Neural cell (in vitro differentiated cells): Measurements from ENCODE around the gene TMIGD1. TPM values are rescaled to one million over a fixed set of nuclear protein-coding genes. Genes with fewer than 3 reads are reported as not detected.

Source experiments
- H2AFZ ChIP-seq: fragments of 200-600, 300-800 bp; sonication (generic), shearing (Covaris generic); 2 replicates; pipeline ENCODE4 v1.6.0; 2014; ENCODE audit warnings: low read depth, mild to moderate bottlenecking, antibody characterized with exemption, low read length, moderate library complexity
- H3F3A ChIP-seq: fragments of 200-600 bp; shearing (Covaris generic); 2 replicates; pipeline ENCODE4 v1.6.1; 2016; ENCODE audit warnings: mild to moderate bottlenecking, moderate library complexity, mixed read lengths, antibody characterized with exemption, low read length; ENCODE audit not compliant: insufficient read depth, poor library complexity, severe bottlenecking
- H3K27ac ChIP-seq: fragments of 200-600, 300-800 bp; sonication (generic), shearing (Covaris generic); 2 replicates; pipeline ENCODE4 v1.5.1; 2014; ENCODE audit warnings: mild to moderate bottlenecking, low read length, moderate library complexity
- H3K27me3 ChIP-seq: fragments of 300-800, 200-600 bp; sonication (generic), shearing (Covaris generic); 2 replicates; pipeline ENCODE4 v1.6.0; 2014; ENCODE audit warnings: mild to moderate bottlenecking, low read depth, low read length, moderate library complexity; ENCODE audit not compliant: insufficient read depth
- H3K36me3 ChIP-seq: fragments of 300-800, 200-600 bp; sonication (generic), shearing (Covaris generic); 2 replicates; pipeline ENCODE4 v1.5.1; 2014; ENCODE audit warnings: mild to moderate bottlenecking, antibody characterized with exemption, low read length, moderate library complexity; ENCODE audit not compliant: insufficient read depth
- H3K4me2 ChIP-seq: fragments of 300-800, 200-600 bp; sonication (generic), shearing (Covaris generic); 2 replicates; pipeline ENCODE4 v1.6.0; 2014; ENCODE audit warnings: mild to moderate bottlenecking, low read length
- H3K4me3 ChIP-seq: fragments of 300-800, 200-600 bp; sonication (generic), shearing (Covaris generic); 2 replicates; pipeline ENCODE4 v1.5.1; 2014; ENCODE audit warnings: mild to moderate bottlenecking, low read length, moderate library complexity
- H3K79me2 ChIP-seq: fragments of 200-600 bp; shearing (Covaris generic); replicated peaks from 2 replicates; pipeline ENCODE4 v1.6.0; 2014; ENCODE audit warnings: mild to moderate bottlenecking, low read length, moderate library complexity; ENCODE audit not compliant: insufficient read depth
- H3K9ac ChIP-seq: fragments of 300-800, 200-600 bp; sonication (generic), shearing (Covaris generic); 2 replicates; pipeline ENCODE4 v1.6.1; 2016; ENCODE audit warnings: mild to moderate bottlenecking, low read length, mixed read lengths
- H3K9me2 ChIP-seq: fragments of 200-600 bp; shearing (Covaris generic); 2 replicates; pipeline ENCODE4 v1.6.1; 2016; ENCODE audit warnings: mild to moderate bottlenecking, low read length, mixed read lengths; ENCODE audit not compliant: insufficient read depth
- H3K9me3 ChIP-seq: fragments of 200-600, 300-800 bp; sonication (generic), shearing (Covaris generic); 2 replicates; pipeline ENCODE4 v1.6.1; 2016; ENCODE audit warnings: mild to moderate bottlenecking, mixed run types, low read length, moderate library complexity, mixed read lengths
- H4K20me1 ChIP-seq: fragments of 200-600 bp; shearing (Covaris generic); 2 replicates; pipeline ENCODE4 v1.6.1; 2016; ENCODE audit warnings: mild to moderate bottlenecking, mixed run types; ENCODE audit not compliant: insufficient read depth
- CTCF ChIP-seq: fragments of 450-650 bp; IDR thresholded peaks from 2 replicates; pipeline ENCODE4 v1.5.1; 2014; ENCODE audit warnings: antibody characterized with exemption, mild to moderate bottlenecking, moderate library complexity; ENCODE audit not compliant: poor library complexity, severe bottlenecking
- EP300 ChIP-seq: fragments of 450-650 bp; conservative IDR thresholded peaks from 2 replicates; pipeline ENCODE4 v1.6.1; 2014; ENCODE audit warnings: antibody characterized with exemption, mild to moderate bottlenecking, moderate library complexity; ENCODE audit not compliant: poor library complexity, severe bottlenecking
- EZH2 ChIP-seq: fragments of 200-600, 300-800 bp; shearing (Covaris generic), sonication (generic); IDR thresholded peaks from 2 replicates; pipeline ENCODE4 v1.6.1; 2014; ENCODE audit warnings: antibody characterized with exemption, low read length, borderline replicate concordance, mild to moderate bottlenecking; ENCODE audit not compliant: insufficient read depth, poor library complexity, severe bottlenecking
- MXI1 ChIP-seq: fragments of 450-650 bp; conservative IDR thresholded peaks from 2 replicates; pipeline ENCODE4 v1.6.1; 2014; ENCODE audit warnings: antibody characterized with exemption, mild to moderate bottlenecking; ENCODE audit not compliant: poor library complexity, severe bottlenecking
- POLR2AphosphoS5 ChIP-seq: IDR thresholded peaks from 2 replicates; pipeline ENCODE4 v1.6.1; 2012
- RAD21 ChIP-seq: fragments of 450-650 bp; conservative IDR thresholded peaks from 2 replicates; pipeline ENCODE4 v1.6.1; 2014; ENCODE audit warnings: antibody characterized with exemption, mild to moderate bottlenecking, moderate library complexity
- SMC3 ChIP-seq: fragments of 450-650 bp; conservative IDR thresholded peaks from 2 replicates; pipeline ENCODE4 v1.6.1; 2014; ENCODE audit warnings: antibody characterized with exemption, mild to moderate bottlenecking, moderate library complexity; ENCODE audit not compliant: poor library complexity
- TAF1 ChIP-seq: IDR thresholded peaks from 2 replicates; pipeline ENCODE4 v1.6.1; 2012; ENCODE audit warnings: low read depth
- polyA plus RNA-seq: library from polyadenylated mRNA; depleted of rRNA; stranded (reverse); fragments of >200 nt; gene quantifications from 2 replicates; pipeline ENCODE4 v1.2.3, GENCODE V29; 2014
- small RNA-seq, 3 experiments: library from RNA; depleted of rRNA; stranded (forward); fragments of <200 nt; gene quantifications; one replicate each; pipeline ENCODE3, GENCODE V24; 2012
- TF ChIP-seq, protein P1 (sequence below): IDR thresholded peaks from 2 replicates; pipeline ENCODE4 v1.6.1; 2012; ENCODE audit warnings: borderline replicate concordance

TMIGD1 gene
- polyA plus RNA-seq, 1 donor from 2014 or later, result not detected

DNA sequence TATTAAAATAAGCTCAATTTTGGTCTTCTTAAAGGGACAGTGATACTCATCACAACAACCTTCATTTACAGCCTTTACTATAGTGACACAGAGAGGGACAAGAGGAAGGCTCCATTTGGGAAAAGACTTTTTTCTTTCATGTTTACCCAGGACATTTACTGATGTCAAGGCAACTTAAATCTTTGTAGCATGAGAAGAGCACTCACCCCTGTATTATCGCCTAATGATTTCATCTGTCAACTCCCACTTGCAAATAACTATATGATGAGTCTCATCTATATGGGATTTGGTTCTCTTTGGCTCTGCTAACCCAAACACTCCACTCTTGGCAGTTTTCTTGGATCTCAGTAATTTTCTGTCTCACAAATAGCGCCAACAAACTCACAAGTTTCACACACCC lies 66.2 kb downstream of the TMIGD1 start:
- Histone ChIP-seq H3K36me3 (no peaks in the 10 kb centered on the region), H3K4me3 (no peak overlapping the region), H3K9me2 (no peaks in the 10 kb centered on the region), H4K20me1 (no peaks in the 10 kb centered on the region), H3K4me2 (no peak overlapping the region), H3F3A (no peaks in the 10 kb centered on the region), H2AFZ (no peak overlapping the region), H3K9ac (no peak overlapping the region), H3K79me2 (no peaks in the 10 kb centered on the region), H3K27ac (no peak overlapping the region), H3K27me3 (no peaks in the 10 kb centered on the region), H3K9me3 (no peaks in the 10 kb centered on the region)
- TF ChIP-seq CTCF (no peak), TAF1 (no peak), EP300 (no peak), SMC3 (no peak), MXI1 (no peak), RAD21 (no peak), EZH2 (no peak), POLR2AphosphoS5 (no peak)
- TF ChIP-seq, protein P1, sequence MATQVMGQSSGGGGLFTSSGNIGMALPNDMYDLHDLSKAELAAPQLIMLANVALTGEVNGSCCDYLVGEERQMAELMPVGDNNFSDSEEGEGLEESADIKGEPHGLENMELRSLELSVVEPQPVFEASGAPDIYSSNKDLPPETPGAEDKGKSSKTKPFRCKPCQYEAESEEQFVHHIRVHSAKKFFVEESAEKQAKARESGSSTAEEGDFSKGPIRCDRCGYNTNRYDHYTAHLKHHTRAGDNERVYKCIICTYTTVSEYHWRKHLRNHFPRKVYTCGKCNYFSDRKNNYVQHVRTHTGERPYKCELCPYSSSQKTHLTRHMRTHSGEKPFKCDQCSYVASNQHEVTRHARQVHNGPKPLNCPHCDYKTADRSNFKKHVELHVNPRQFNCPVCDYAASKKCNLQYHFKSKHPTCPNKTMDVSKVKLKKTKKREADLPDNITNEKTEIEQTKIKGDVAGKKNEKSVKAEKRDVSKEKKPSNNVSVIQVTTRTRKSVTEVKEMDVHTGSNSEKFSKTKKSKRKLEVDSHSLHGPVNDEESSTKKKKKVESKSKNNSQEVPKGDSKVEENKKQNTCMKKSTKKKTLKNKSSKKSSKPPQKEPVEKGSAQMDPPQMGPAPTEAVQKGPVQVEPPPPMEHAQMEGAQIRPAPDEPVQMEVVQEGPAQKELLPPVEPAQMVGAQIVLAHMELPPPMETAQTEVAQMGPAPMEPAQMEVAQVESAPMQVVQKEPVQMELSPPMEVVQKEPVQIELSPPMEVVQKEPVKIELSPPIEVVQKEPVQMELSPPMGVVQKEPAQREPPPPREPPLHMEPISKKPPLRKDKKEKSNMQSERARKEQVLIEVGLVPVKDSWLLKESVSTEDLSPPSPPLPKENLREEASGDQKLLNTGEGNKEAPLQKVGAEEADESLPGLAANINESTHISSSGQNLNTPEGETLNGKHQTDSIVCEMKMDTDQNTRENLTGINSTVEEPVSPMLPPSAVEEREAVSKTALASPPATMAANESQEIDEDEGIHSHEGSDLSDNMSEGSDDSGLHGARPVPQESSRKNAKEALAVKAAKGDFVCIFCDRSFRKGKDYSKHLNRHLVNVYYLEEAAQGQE, result no peak

Small RNA genes lying within 50 kb of the gene (small RNA-seq; reads per million reads assigned to genes)
- gene RF00019, result 0 to 1.2 (median 0) reads per million in 3 experiments
- 0 reads per million in 3 experiments for gene RNU6-1267P
- 0 reads per million in 3 experiments for gene RNU6-990P

Other genes with a start within 250 kb of the TMIGD1 start
- 4.5 and 8.6 TPM in 2 replicates for gene NSRP1, start 217.2 kb downstream of the TMIGD1 start, polyA plus RNA-seq
- gene SLC6A4, start 98.4 kb downstream of the TMIGD1 start, polyA plus RNA-seq, result 1.1 TPM in 2 replicates
- gene BLMH, start 42.1 kb downstream of the TMIGD1 start, polyA plus RNA-seq, result 44.3 and 53.7 TPM in 2 replicates
- 14.1 and 14.3 TPM in 2 replicates for gene CPD, start 44.9 kb upstream of the TMIGD1 start, polyA plus RNA-seq
- 12.4 and 20.1 TPM in 2 replicates for gene GOSR1, start 143.4 kb upstream of the TMIGD1 start, polyA plus RNA-seq